OCI-M1 (cell line): ENCODE data around the gene IDH3B.
A peak's percentile ranks its signal among the peaks of the same experiment; 100 is the strongest.
"Not testable (repeated sequence)": the region's sequence is repeated elsewhere in the genome, so short reads cannot be mapped to it uniquely, and the experiment has no call there.

Experiments
- DNase-seq: peaks from one replicate; lab custom pipeline; 2025; lab: John Stamatoyannopoulos, UW

Gene IDH3B

DNA sequence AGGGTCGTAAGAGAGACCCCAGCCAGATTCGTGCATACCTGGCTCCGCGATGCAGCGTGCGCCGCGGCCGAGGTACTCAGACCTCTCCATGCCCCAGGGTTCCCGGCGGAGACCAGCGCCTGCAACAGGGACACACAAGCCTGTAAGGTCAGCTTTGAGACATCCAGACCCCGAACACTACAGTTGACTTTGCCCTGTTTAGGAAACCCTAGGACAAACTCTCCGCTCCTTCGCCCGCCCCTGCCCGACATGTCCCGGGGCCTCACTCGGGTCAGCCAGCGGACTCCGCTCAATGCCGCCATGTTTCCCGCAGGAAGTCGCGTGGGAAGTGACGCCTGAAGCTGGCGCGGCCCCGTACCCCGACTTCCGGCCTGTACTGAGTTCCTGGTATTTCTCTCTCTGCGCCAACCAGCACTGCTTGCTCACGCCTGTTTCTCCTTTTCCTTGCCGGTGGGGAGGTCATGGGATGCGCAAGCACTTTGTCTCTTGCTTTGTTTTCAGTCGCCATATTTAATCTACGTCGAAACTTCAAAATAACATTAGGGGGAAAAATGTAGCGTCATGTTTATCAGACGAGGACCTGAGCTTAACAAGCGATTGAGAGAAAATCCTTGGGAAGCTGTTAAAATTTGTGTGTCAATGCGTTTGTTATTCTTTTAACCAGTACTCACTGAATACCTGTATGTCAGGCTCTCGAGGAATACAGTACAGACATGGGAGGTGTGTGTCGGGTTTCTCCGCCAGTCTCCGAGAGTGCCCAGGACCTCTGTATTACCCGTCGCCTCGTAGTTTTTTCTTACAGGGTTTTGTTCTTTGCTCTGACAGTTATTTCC lies at the start of gene IDH3B:
Gene IDH3B, minus strand, starts transcription at position 330 of the 833 bp plus-strand sequence. Its CDS starts 28 bp downstream, at position 302.
- peak; percentile 97 for DNase-seq

DNA sequence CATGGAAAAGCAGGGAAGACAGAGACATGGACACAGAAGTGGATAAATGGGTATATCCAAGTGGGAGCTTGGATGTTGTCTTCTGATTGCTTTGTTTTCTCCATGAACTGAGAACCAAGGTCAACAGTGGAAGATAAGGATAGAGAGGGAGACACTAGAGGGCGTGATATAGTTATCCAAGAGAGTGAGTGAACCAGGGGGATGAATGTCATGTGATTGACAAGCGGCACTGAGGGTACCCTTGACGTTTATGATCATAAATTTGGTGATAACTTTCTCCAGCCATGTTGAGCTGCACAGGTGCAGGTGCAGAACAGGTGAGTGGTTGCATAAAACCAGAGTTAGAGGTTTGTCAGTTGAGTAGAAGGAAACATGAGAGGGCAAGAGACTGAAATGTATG lies 49.3 kb upstream of the IDH3B start:
- DNase-seq = peak; percentile 57

GRCh38 chr20:2709205-2709981 lies 45.4 kb upstream of the IDH3B start:
- no peak for DNase-seq

- DNase-seq = no peak
These were observed 44.6 kb upstream of the IDH3B start for GRCh38 chr20:2708665-2709064.

DNA sequence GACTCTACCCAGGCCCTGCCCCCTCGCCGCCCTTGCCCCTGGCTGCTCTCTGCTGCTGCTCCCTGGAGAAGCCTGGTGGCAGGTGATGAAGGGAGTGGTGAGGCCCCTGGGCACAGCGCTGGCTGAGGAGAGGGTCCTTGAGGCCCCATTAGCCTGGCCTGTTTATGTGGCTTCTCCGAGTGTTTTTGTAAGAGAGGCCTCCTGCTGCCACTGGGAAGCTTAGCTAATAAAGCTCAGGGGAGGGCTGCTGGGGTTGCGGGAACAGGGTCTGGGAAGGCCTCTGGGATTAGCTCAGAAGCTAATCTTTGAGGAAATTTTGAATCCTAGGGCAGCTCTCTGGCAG lies 44.0 kb upstream of the IDH3B start:
- no peak for DNase-seq

DNA sequence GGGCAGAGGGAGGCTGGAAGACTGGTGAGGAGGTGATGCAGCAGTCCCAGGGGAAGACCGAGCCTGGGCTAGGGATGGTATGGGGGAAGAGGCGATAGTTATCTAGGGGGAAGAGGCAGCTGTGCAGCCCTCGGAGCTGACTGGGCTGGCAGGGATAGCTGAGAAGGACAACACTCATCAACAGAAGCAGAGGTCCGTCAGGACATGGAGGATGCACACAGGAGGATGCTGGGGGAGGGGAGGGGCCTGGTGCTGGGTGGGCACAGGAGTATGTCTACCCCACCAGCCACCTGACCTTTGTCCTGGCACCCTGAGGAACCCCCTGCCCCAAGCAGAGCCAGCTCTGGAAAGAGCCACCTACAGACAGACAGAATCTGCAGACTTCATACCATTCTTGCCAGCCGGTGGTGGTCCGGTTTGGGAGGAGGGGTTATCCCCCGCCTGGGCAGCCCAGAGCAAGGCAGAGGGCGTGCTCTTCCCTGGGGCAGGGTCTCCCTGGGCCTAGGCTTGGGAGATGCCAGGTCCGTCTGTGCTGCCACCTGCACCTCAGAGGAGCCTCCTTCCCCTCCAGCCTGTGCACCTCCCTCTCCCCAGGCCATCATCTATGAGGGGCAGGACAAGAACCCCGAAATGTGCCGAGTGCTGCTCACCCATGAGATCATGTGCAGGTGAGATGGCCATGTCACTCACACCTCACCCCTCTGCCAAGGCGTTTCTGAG lies 43.5 kb upstream of the IDH3B start:
- no peak for DNase-seq

DNA sequence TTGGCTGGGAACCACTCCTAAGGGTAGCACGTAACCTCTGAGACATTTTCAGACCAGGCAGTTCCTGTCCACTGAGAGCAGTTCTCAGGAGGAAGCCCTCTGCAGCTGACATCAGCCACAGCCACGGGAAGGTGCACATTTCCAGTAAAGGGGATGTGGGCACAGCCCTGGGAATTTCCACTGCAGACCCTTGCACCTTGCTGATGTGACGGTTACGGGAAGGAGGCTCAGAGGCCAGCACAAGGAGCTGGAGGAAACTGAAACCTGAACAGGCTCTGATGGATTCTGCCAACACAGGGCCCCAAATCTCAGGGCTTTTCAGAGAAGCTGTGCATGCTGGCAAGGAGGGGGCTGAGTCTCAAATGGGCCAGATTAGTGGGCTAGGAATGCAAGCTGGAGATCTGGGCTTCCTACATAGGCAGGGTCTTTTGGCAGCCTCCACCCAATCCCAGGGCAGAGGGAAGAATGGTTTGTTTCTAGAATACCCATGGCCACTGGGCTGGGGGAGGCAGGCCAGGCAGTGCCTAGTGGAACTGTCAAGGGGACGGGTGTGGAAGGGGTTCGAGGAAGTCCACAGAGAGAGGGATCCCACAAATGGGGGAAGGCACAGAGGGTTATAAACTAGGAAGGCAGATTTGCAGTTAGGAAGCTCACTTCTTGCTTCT lies 42.8 kb upstream of the IDH3B start:
- DNase-seq = no peak

GRCh38 chr20:2705931-2706645 lies 42.1 kb upstream of the IDH3B start:
- DNase-seq = no peak

DNA sequence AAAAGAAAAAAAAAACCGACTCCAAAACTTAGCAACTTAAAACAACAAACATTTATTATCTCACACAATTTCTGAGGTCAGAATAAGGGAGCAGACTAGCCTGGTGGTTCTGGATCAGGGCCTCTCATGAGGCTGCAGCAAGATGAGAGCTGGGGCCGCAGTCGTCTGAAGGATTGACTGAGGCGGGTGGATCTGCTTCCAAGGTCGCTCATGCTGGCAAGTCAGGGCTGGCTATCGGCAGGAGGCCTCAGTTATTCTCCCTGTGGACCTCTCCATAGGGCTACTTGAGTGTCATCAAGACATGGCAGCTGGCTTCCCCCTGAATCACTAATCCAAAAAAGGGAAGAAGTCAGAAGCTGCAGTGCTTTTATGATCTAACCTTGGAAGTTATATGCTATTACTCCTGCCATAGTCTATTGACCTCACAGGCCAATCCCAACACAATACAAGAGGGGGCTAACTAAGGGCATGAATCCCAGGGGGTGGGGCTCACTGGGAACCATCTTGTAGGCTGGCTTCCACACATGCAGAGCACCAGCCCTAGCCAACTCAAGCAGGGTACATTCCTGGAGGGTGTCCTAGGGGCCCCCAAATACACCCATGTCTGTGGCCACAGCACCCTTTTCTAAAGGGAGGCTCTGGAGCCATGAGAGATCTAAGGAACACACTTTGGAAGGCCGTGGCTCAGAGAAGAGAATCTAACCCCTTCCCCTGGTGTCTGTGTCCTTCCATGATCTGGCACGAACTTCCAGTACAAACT lies 39.9 kb upstream of the IDH3B start:
- DNase-seq = no peak

- no peak for DNase-seq
These were observed 37.7 kb upstream of the IDH3B start for GRCh38 chr20:2701671-2702081.

- no peak for DNase-seq
These were observed 37.1 kb upstream of the IDH3B start for GRCh38 chr20:2700913-2701620.

DNA sequence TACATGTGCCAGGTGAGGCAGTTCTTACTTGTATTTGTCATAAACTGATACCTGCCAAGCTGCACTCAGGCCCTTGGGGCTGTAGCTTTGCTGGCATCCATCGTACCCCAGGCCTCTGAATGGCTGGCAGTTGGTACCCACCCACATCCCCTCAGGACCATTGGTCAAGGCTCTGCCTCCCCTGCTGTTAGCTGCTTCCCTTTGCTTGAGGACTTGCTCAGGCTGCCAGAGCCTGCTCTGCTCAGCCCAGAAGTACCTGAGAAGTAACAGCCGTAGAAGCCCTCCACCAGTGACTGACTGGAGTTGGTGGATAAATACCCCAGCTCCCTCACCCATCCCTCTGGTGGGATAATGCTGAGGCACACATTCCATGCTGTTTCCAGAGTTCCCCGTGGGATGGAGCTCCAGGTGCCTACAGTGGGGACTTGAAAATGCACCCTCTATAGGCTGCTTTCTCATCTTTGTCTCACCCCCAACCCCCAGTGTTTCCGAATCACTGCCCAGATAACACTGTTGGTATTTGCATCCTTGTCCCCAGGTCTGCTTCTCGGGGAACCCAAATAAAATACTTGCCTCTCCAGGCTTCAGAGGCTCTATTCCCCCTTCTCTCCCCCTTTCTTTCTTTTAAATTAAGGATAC lies 35.9 kb upstream of the IDH3B start:
- DNase-seq = no peak

DNA sequence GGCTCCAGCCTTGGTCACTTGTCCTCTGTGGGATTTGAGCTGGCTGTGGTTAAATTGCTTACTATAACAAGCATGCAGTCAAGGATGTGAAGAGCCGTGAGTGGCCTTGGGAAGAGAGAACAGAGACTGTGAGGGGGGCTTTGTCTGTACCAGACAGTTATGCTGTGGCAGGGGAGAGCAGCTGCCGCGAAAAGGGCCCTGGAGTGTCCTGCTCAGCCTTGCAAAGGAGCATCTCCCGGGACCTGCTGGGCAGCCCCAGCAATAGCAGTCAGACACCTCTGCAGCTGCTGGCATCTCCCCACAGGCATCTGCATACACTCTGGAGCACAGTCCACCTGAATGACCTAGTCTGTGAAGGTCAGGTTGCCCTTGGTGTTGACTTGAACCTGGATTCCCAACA lies 34.9 kb upstream of the IDH3B start:
- no peak for DNase-seq

- DNase-seq = no peak
These were observed 34.3 kb upstream of the IDH3B start for GRCh38 chr20:2698186-2698817.

DNA sequence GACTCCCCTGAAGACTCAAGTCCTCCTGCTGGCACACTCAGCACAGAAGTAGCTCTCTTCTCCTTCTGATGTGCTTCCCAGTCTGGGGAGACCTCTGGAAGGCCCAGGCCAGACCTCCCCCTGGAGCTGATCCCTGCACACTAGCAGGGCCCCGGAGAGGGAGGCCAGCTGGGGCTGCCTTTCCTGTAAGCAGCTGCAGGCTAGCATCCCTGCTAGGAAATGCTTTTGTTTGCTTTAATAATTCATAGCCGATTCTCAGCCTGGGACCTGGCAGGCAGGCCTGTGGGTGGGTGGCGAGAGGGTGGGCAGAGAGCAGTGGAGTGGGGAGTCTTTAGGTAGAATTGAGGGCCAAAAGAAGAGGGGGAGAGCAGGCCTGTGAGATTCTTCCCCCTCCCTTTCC lies 33.8 kb upstream of the IDH3B start:
- no peak for DNase-seq

DNA sequence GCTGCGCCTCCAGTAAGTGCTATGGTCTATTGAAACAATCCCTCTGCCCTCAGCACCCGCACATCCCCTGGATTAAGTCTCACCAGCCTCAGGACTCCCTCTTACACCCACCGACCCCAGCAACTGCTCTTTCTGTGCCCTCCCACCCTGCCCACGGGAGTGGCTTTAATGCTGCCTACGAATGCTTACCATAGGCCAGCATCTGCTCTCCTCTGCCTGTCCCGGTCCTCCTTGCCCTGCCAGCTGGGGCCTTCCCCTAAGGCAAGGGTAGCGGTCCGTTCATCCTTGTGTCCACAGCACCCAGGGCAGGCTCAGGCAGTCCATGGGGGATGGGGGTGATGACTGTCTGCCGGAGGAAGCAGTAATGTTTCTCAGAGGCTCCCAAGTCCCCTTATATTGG lies 32.6 kb upstream of the IDH3B start:
- DNase-seq = no peak

GRCh38 chr20:2695984-2696525 lies 32.0 kb upstream of the IDH3B start:
- DNase-seq = not testable (repeated sequence)

DNA sequence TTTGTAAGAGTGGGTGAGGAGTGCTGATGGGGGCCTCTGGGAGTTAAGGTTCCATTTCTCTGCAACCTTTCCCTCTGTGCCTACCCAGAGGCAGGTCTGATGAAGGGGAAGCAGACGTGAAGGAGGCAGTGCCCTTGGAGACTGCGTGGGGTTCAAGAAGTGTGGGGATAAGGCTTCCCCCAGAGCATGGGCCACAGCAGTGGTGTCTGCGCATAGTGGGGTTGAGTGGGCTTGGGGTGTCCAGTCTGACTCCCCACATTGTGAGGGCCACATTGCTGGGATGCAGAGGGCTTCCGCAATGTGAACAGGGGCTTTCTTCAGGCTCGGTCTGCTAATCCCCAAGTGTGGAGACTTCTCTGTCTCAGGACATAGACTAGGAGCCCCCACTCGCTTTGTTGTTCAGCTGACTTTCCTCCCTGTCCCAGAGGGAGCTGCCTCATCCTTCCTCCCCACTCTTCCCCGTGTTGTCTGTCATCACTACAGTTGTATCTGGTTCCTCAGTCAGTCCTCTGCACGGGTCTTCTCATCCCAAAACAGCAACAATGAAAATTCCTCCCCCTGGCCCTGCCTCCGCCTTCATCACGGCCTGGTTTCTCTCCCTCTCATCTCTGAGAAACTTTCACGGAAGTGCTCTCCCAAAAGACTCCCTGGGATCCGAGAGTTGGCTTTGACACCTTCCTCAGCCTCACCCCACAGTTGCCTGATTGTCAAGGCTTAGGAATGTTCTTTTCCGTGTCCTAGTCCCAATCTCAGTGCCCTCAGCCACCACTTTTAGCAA lies 31.4 kb upstream of the IDH3B start:
- DNase-seq = no peak
